ENCODE measurements around the gene FGF3. TPM values are rescaled to one million over a fixed set of nuclear protein-coding genes. Genes with fewer than 3 reads are reported as not detected.

The FGF3 gene
- total RNA-seq, 2 donors from 2014 or later = not detected

DNA sequence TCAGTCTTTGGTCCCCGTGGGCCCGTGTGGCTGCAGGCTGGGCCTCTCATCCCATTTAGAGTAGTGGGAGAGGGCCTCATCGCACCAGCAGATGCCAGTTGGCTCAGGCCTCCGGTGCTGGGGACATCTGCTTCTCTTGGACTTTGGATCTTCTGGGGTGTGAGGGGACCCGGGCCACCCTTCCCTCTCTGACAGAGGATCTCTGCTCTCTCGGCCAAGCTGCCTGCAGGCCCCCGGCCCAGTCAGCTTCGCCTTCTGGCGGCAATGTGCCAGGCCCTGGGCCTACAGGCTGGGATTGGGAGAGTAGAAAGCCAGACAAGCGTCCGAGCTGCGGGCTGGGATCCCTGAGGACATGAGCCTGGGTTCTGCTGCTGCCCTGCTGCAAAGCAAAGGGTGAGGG, 15.0 kb upstream of the FGF3 start:
- DNase-seq (ENCODE audit: low spot score) (no peak), ATAC-seq (ENCODE audit: insufficient number of reproducible peaks, low FRiP score, low read depth) (no peak)
- no peaks in the 10 kb centered on the region for H3K9me3 ChIP-seq
- no peak overlapping the region for H3K27ac ChIP-seq
- TF ChIP-seq, protein P1, sequence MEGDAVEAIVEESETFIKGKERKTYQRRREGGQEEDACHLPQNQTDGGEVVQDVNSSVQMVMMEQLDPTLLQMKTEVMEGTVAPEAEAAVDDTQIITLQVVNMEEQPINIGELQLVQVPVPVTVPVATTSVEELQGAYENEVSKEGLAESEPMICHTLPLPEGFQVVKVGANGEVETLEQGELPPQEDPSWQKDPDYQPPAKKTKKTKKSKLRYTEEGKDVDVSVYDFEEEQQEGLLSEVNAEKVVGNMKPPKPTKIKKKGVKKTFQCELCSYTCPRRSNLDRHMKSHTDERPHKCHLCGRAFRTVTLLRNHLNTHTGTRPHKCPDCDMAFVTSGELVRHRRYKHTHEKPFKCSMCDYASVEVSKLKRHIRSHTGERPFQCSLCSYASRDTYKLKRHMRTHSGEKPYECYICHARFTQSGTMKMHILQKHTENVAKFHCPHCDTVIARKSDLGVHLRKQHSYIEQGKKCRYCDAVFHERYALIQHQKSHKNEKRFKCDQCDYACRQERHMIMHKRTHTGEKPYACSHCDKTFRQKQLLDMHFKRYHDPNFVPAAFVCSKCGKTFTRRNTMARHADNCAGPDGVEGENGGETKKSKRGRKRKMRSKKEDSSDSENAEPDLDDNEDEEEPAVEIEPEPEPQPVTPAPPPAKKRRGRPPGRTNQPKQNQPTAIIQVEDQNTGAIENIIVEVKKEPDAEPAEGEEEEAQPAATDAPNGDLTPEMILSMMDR (IDR thresholded peaks at IDR 0.05) = no peak
- no peaks in the 10 kb centered on the region for H3K27me3 ChIP-seq (replicated peaks; ENCODE audit: insufficient read depth)
- H3K4me1 ChIP-seq (ENCODE audit: control insufficient read depth in 1 of 2, low read depth in 2 of 2) = no peaks in the 10 kb centered on the region
- H3K36me3 ChIP-seq = no peaks in the 10 kb centered on the region
- no peak overlapping the region for H3K4me3 ChIP-seq

DNA sequence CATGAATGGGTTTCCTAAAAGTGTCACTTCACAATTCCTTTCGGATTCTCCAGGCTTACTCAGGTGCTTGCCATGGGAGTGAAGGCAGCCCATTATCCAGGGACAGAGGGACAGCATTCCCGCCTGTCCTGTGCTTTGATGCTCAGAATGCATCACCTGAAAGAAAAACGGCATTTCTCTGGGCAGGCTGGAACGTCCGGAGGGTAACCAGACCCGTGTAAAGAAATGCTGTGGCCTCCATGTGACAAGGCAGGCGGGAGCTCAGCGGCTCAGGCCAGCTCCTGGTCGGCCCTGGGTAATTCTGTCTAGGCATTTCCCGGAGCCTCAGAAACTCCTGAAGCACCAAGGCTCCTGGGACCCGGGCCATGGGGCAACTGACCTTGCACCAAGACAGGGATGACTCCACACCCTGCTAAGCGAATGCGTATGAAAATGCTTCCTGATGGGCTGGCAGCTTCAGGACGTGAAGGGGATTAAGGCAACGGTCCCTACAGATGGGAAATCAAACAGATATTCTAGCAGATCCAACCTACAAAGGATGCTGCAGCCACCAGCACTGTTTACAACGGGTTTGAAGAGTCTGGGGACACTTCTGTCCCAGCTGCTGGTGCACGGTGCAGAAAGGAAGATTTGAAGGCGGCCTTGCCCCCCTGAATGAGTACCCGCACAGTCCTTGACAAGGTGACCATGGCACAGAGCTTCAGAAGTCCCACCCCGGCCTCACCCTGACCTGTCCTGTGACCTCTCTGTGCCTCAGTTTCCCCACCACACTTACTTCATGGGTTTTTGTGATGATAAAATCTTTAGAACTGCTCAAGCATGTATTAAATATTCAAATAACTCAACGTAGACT, 13.6 kb upstream of the FGF3 start:
- TF ChIP-seq, protein P1 (IDR thresholded peaks at IDR 0.05) = no peak
- Histone ChIP-seq H3K27ac (no peak overlapping the region), H3K4me1 (ENCODE audit: control insufficient read depth in 1 of 2, low read depth in 2 of 2) (no peaks in the 10 kb centered on the region), H3K36me3 (no peaks in the 10 kb centered on the region), H3K27me3 (replicated peaks; ENCODE audit: insufficient read depth) (no peaks in the 10 kb centered on the region), H3K9me3 (no peaks in the 10 kb centered on the region), H3K4me3 (no peak overlapping the region)
- ATAC-seq (ENCODE audit: insufficient number of reproducible peaks, low FRiP score, low read depth) (no peak), DNase-seq (ENCODE audit: low spot score) (no peak)

DNA sequence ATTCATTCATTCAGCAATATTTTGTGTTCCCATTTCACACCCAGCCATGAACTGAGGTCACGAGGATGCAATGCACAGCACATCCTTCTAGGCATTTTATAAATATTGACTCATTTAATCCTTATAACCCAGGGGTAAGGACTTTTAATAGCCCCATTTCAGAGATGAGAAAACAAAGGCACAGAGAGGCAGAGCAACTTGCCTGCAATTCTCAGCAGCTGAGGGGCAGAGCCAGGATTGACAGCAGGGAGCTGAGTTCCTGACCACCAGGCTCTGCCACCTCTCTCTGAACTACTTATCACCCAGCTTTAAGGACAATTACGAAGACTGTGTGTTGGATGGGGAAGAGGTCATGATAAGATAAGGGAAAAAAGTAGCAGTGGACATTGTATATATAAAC, 12.8 kb upstream of the FGF3 start:
- TF ChIP-seq, protein P1 (IDR thresholded peaks at IDR 0.05) = no peak
- no peak for DNase-seq (ENCODE audit: low spot score)
- H3K27ac ChIP-seq = no peak overlapping the region
- no peaks in the 10 kb centered on the region for H3K27me3 ChIP-seq (replicated peaks; ENCODE audit: insufficient read depth)
- no peaks in the 10 kb centered on the region for H3K36me3 ChIP-seq
- ATAC-seq (ENCODE audit: insufficient number of reproducible peaks, low FRiP score, low read depth) = no peak
- no peaks in the 10 kb centered on the region for H3K4me1 ChIP-seq (ENCODE audit: control insufficient read depth in 1 of 2, low read depth in 2 of 2)
- H3K4me3 ChIP-seq = no peak overlapping the region
- no peaks in the 10 kb centered on the region for H3K9me3 ChIP-seq

DNA sequence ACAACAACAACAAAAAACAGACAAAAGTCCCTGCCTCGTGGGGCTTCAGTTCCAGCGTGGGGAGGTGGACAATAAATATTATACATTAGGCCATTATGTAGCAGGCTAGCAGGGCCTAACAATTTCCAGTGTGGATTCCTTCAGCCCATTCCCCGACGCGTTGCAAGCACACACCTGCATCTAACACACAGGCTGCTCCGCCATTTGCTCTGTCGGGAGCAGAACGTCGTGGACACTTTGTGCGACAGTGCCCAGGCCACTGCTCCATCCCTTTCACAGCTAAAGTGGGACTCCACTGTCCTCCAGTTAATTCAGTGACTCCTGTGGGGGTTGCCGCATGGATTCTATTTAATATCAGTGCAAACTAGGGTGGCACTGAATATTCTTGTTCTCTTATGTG, 10.9 kb upstream of the FGF3 start:
- ATAC-seq (ENCODE audit: insufficient number of reproducible peaks, low FRiP score, low read depth) (no peak), DNase-seq (ENCODE audit: low spot score) (no peak)
- TF ChIP-seq, protein P1 (IDR thresholded peaks at IDR 0.05) = no peak
- H3K9me3 ChIP-seq = no peaks in the 10 kb centered on the region
- H3K4me3 ChIP-seq = no peak overlapping the region
- H3K27ac ChIP-seq = no peak overlapping the region
- no peaks in the 10 kb centered on the region for H3K27me3 ChIP-seq (replicated peaks; ENCODE audit: insufficient read depth)
- H3K4me1 ChIP-seq (ENCODE audit: control insufficient read depth in 1 of 2, low read depth in 2 of 2) = no peaks in the 10 kb centered on the region
- H3K36me3 ChIP-seq = no peaks in the 10 kb centered on the region

DNA sequence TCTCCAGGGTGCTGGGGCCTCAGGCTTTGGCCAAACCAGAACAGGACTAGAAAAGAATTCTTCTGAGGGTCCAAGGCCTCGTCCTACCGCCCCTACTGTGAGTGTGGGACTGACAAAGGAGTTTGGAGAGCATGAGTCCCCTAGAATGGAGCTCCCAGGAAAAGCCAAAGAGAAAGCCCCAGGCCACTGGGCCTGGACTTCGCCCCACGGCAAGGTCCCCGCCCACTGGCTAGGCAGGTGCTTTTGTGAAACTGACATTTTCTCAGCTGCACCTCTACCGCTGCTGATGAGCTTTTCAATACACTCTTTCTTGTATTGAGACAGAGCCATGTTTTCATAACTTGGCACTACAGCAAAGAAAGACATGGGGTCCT, 9.7 kb upstream of the FGF3 start:
- H3K36me3 ChIP-seq = no peaks in the 10 kb centered on the region
- no peaks in the 10 kb centered on the region for H3K27me3 ChIP-seq (replicated peaks; ENCODE audit: insufficient read depth)
- no peaks in the 10 kb centered on the region for H3K9me3 ChIP-seq
- TF ChIP-seq, protein P1 (IDR thresholded peaks at IDR 0.05) = no peak
- no peak overlapping the region for H3K27ac ChIP-seq
- no peaks in the 10 kb centered on the region for H3K4me1 ChIP-seq (ENCODE audit: control insufficient read depth in 1 of 2, low read depth in 2 of 2)
- ATAC-seq (ENCODE audit: insufficient number of reproducible peaks, low FRiP score, low read depth) = no peak
- no peak for DNase-seq (ENCODE audit: low spot score)
- H3K4me3 ChIP-seq = no peak overlapping the region

Data from thoracic aorta (tissue), 2 donors.